AG04450 (cell line): ENCODE measurements around the gene CASKIN1. TPM values are rescaled to one million over a fixed set of nuclear protein-coding genes. Genes with fewer than 3 reads are reported as not detected.
"Not testable (repeated sequence)": the region's sequence is repeated elsewhere in the genome, so short reads cannot be mapped to it uniquely, and the experiment has no call there.

ENCODE experiments used
- CTCF ChIA-PET: fragments of 300-600, 350-600 bp; formaldehyde crosslinking; extraction: SDS; loops from one replicate; lab custom pipeline; 2022; ENCODE audit warnings: antibody characterized with exemption, inconsistent platforms; lab: Charles Lee
- POLR2A ChIA-PET: fragments of 350-600 bp; formaldehyde crosslinking; extraction: SDS; loops from one replicate; lab custom pipeline; 2021; ENCODE audit warnings: antibody characterized with exemption, inconsistent platforms; lab: Yijun Ruan, JAX
- DNase-seq: peaks from one replicate; pipeline ENCODE4 v3.0.0-alpha.2; 2011; ENCODE audit warnings: low read depth, low spot score
- H3K27ac ChIP-seq: one replicate; pipeline ENCODE4 v1.5.1; 2012; ENCODE audit warnings: low read depth, low read length, control low read depth
- H3K27me3 ChIP-seq: one replicate; pipeline ENCODE4 v1.6.0; 2012; ENCODE audit warnings: low read length; ENCODE audit not compliant: control insufficient read depth, insufficient read depth
- H3K4me3 ChIP-seq: 2 replicates; pipeline ENCODE4 v1.5.1; 2011; ENCODE audit warnings: mild to moderate bottlenecking, low read depth, low read length, control low read depth
- H3K9me3 ChIP-seq: 2 replicates; pipeline ENCODE4 v1.5.1; 2012; ENCODE audit warnings: low read length; ENCODE audit not compliant: control insufficient read depth, insufficient read depth
- polyA plus RNA-seq: library from polyadenylated mRNA; depleted of rRNA; stranded (reverse); fragments of >200 nt; gene quantifications from 2 replicates; pipeline ENCODE4 v1.2.3, GENCODE V29; 2011
- TF ChIP-seq, protein P1 (sequence below): IDR thresholded peaks from 2 replicates; pipeline ENCODE4 v1.5.1; 2011; ENCODE audit warnings: low read depth, low read length, control low read depth, inconsistent platforms

CASKIN1 gene
- polyA plus RNA-seq, 1 experiment, result 0.02 TPM

- H3K27ac ChIP-seq, result no peak overlapping the region
- H3K9me3 ChIP-seq, result no peaks in the 10 kb centered on the region; the same call in 1 of the 2 replicates
- no peak overlapping the region for H3K4me3 ChIP-seq
- H3K27me3 ChIP-seq, result no peaks in the 10 kb centered on the region
- TF ChIP-seq, protein P1, sequence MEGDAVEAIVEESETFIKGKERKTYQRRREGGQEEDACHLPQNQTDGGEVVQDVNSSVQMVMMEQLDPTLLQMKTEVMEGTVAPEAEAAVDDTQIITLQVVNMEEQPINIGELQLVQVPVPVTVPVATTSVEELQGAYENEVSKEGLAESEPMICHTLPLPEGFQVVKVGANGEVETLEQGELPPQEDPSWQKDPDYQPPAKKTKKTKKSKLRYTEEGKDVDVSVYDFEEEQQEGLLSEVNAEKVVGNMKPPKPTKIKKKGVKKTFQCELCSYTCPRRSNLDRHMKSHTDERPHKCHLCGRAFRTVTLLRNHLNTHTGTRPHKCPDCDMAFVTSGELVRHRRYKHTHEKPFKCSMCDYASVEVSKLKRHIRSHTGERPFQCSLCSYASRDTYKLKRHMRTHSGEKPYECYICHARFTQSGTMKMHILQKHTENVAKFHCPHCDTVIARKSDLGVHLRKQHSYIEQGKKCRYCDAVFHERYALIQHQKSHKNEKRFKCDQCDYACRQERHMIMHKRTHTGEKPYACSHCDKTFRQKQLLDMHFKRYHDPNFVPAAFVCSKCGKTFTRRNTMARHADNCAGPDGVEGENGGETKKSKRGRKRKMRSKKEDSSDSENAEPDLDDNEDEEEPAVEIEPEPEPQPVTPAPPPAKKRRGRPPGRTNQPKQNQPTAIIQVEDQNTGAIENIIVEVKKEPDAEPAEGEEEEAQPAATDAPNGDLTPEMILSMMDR, result no peak
- DNase-seq, result no peak
- POLR2A ChIA-PET, result no interaction called here
- CTCF ChIA-PET, result no interaction called here
These were observed 46.7 kb upstream of the CASKIN1 start for GRCh38 chr16:2243031-2243528.

DNA sequence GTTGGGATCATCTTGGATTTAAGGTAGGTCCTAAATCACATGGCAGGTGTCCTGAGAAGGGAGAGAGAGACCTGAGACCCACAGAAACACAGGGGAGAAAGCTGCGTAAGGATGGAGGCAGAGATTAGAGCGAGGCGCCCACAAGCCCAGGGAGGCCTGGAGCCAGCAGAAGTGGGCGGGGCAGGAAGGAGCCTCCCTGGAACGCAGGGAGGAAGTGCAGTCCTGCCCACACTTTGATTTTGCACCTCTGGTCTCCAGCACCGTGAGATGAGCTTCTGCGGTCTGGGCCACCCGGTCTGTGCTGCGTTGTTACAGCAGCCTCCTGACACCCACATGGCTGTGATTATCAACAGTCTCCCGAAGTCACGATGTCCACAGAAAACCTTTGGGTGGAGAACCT is 46.2 kb upstream of the CASKIN1 start:
- Histone ChIP-seq H3K27me3 (peaks cover 4% of the 10 kb centered on the region), H3K9me3 (no peaks in the 10 kb centered on the region; the same call in 1 of the 2 replicates), H3K4me3 (no peak overlapping the region), H3K27ac (no peak overlapping the region)
- DNase-seq, result no peak
- ChIA-PET POLR2A (no interaction called here), CTCF (no interaction called here)
- TF ChIP-seq, protein P1, result no peak

DNA sequence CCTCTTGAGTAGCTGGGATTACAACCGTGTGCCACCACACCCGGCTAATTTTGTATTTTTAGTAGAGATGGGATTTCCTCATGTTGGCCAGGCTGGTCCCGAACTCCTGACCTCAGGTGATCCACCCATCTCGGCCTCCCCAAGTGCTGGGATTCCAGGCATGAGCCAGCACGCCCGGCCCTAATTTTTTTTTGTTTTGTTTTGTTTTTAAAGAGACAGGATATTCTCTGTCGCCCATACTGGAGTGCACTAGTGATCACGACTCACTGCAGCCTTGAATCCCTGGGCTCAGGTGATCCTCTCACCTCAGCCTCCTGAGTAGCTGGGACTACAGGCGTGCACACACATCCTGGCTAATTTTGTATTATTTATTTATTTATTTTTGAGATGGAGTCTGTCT is 43.9 kb upstream of the CASKIN1 start:
- H3K27me3 ChIP-seq, result peaks cover 13% of the 10 kb centered on the region
- DNase-seq, H3K9me3 ChIP-seq, H3K4me3 ChIP-seq, POLR2A ChIA-PET, H3K27ac ChIP-seq, CTCF ChIA-PET: not testable (repeated sequence)

GRCh38 chr16:2238838-2239675 is 42.7 kb upstream of the CASKIN1 start:
- Histone ChIP-seq H3K27me3 (peaks cover 13% of the 10 kb centered on the region), H3K4me3 (no peak overlapping the region), H3K9me3 (no peaks in the 10 kb centered on the region; the same call in 1 of the 2 replicates), H3K27ac (no peak overlapping the region)
- ChIA-PET POLR2A (no interaction called here), CTCF (interaction anchor here (0.8 kb wide), 1 partner anchor 262 kb away, joined by 3 read pairs; no protein-coding TSS in a partner anchor)
- TF ChIP-seq, protein P1, result no peak
- DNase-seq, result no peak

- no peak overlapping the region for H3K4me3 ChIP-seq
- POLR2A ChIA-PET, result no interaction called here
- CTCF ChIA-PET, result interaction anchor here (0.8 kb wide), 1 partner anchor 263 kb away, joined by 3 read pairs; no protein-coding TSS in a partner anchor
These were observed 41.9 kb upstream of the CASKIN1 start for GRCh38 chr16:2238150-2238837.

More at GRCh38 chr16:2238150-2238837, 41.9 kb upstream of the CASKIN1 start:
- no peak for DNase-seq
- H3K27me3 ChIP-seq, result peaks cover 13% of the 10 kb centered on the region
- H3K27ac ChIP-seq, result no peak overlapping the region
- TF ChIP-seq, protein P1, result no peak
- no peaks in the 10 kb centered on the region; the same call in 1 of the 2 replicates for H3K9me3 ChIP-seq
